GM18498 (cell line): ENCODE data around the gene CWC22.

Experiments
- ATAC-seq: cut with Tn5 transposase; IDR thresholded peaks from one replicate; pipeline ENCODE4 v1.9.1; 2021; ENCODE audit warnings: mild to moderate bottlenecking, moderate library complexity; ENCODE audit not compliant: unreplicated experiment

Gene CWC22

DNA sequence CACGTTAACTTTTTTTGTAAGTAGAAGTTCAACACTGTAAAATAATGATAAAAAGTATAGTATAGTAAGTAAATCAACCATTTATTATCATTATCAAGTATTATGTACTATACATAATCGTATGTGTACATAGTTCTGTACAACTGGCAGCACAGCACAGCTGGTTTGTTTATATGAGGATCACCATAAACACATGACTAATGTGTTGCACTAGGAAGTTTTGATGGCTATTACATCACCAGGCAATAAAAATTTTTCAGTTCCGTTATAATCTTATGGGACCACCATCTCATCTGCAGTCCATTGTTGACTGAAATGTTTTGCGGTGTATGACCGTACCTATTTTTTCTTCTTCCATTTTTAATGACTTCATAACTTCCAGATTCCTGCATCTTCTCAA is 106.4 kb downstream of the CWC22 start:
- no peak for ATAC-seq

GRCh38 chr2:179899666-179900065 is 107.4 kb downstream of the CWC22 start:
- ATAC-seq: no peak

DNA sequence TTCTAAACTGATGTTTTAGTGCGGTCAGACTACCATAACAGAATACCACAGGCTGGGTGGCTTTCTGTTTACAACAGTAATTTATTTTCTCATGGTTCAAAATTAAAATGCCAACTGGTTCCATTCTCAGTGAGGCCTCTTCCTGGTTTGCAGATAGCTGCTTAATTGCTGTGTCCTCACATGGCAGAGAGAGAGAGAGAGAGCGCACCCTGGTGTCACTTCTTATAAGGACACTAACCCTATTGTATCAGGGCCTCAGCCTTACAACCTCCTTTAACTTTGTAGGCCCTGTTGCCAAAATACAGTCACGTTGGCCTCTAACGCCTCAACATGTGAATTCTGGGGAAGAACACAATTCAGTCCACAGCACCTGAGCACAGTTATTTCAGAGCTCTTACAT is 108.2 kb downstream of the CWC22 start:
- ATAC-seq: peak; percentile 89
